ENCODE data around the gene ENG. TPM values are rescaled to one million over a fixed set of nuclear protein-coding genes. Genes with fewer than 3 reads are reported as not detected.

The ENG gene
- total and polyA plus RNA-seq, 2 experiments from 2014 or later, result 1.4 to 2.6 TPM

DNA sequence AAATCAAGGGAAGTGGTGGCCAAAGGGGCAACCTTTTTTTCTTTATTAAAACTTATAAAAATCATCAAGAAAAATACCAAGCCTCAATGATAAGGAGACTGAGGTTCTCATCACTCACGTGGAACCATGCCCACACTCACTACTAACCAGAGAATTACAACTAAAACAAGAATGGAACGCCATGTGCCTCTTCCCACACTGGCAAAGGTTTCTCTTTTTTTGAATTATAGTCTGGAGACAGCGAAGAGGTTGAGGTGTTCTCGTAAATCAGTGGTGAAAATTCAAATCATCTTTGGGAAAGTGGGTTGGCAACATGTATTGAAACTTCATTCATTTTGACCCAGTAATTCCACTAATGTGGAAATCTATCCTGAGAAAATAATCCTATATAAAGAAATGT is 32.4 kb downstream of the ENG start (continued):
- TF ChIP-seq, protein P1, sequence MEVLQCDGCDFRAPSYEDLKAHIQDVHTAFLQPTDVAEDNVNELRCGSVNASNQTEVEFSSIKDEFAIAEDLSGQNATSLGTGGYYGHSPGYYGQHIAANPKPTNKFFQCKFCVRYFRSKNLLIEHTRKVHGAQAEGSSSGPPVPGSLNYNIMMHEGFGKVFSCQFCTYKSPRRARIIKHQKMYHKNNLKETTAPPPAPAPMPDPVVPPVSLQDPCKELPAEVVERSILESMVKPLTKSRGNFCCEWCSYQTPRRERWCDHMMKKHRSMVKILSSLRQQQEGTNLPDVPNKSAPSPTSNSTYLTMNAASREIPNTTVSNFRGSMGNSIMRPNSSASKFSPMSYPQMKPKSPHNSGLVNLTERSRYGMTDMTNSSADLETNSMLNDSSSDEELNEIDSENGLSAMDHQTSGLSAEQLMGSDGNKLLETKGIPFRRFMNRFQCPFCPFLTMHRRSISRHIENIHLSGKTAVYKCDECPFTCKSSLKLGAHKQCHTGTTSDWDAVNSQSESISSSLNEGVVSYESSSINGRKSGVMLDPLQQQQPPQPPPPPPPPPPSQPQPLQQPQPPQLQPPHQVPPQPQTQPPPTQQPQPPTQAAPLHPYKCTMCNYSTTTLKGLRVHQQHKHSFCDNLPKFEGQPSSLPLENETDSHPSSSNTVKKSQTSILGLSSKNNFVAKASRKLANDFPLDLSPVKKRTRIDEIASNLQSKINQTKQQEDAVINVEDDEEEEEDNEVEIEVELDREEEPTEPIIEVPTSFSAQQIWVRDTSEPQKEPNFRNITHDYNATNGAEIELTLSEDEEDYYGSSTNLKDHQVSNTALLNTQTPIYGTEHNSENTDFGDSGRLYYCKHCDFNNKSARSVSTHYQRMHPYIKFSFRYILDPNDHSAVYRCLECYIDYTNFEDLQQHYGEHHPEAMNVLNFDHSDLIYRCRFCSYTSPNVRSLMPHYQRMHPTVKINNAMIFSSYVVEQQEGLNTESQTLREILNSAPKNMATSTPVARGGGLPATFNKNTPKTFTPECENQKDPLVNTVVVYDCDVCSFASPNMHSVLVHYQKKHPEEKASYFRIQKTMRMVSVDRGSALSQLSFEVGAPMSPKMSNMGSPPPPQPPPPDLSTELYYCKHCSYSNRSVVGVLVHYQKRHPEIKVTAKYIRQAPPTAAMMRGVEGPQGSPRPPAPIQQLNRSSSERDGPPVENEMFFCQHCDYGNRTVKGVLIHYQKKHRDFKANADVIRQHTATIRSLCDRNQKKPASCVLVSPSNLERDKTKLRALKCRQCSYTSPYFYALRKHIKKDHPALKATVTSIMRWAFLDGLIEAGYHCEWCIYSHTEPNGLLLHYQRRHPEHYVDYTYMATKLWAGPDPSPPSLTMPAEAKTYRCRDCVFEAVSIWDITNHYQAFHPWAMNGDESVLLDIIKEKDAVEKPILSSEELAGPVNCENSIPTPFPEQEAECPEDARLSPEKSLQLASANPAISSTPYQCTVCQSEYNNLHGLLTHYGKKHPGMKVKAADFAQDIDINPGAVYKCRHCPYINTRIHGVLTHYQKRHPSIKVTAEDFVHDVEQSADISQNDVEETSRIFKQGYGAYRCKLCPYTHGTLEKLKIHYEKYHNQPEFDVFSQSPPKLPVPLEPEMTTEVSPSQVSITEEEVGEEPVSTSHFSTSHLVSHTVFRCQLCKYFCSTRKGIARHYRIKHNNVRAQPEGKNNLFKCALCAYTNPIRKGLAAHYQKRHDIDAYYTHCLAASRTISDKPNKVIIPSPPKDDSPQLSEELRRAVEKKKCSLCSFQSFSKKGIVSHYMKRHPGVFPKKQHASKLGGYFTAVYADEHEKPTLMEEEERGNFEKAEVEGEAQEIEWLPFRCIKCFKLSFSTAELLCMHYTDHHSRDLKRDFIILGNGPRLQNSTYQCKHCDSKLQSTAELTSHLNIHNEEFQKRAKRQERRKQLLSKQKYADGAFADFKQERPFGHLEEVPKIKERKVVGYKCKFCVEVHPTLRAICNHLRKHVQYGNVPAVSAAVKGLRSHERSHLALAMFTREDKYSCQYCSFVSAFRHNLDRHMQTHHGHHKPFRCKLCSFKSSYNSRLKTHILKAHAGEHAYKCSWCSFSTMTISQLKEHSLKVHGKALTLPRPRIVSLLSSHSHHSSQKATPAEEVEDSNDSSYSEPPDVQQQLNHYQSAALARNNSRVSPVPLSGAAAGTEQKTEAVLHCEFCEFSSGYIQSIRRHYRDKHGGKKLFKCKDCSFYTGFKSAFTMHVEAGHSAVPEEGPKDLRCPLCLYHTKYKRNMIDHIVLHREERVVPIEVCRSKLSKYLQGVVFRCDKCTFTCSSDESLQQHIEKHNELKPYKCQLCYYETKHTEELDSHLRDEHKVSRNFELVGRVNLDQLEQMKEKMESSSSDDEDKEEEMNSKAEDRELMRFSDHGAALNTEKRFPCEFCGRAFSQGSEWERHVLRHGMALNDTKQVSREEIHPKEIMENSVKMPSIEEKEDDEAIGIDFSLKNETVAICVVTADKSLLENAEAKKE (CRISPR knock-in tag; IDR thresholded peaks at IDR 0.05), result no peak
- TF ChIP-seq JUNB (IDR thresholded peaks at IDR 0.05; ENCODE audit: unreplicated experiment) (no peak), EZH2 (IDR thresholded peaks at IDR 0.05; ENCODE audit: low read depth, unreplicated experiment) (no peak), CREB1 (CRISPR knock-in tag; IDR thresholded peaks at IDR 0.05; ENCODE audit: low read depth) (no peak), EZH2phosphoT487 (IDR thresholded peaks at IDR 0.05; ENCODE audit: unreplicated experiment) (no peak)

DNA sequence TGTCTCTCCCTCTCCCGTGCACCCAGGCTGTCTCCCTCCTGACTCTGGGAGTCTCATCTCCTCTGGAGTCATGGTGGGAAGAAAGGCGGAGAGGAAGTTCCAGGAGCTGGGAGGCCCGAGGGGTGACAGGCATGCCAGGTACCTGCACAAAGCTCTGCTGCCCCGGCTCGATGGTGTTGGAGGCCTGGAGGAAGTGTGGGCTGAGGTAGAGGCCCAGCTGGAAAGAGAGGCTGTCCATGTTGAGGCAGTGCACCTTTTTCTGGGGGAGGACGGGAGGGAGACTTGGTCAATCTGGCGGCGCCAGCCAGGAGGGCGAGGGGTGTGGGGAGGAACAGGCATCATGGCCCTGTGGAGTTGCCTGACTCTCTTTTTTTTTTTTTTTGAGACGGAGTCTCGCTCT is 35.9 kb downstream of the ENG start:
- Histone ChIP-seq H3K9me2 (ENCODE audit: insufficient read depth) (no peaks in the 10 kb centered on the region), H3K79me2 (replicated peaks; ENCODE audit: insufficient read depth) (no peaks in the 10 kb centered on the region), H3K4me2 (no peak overlapping the region), H3K4me3 (no peak overlapping the region), H3K27me3 (ENCODE audit: insufficient read depth) (no peaks in the 10 kb centered on the region), H3K36me3 (ENCODE audit: insufficient read depth) (no peaks in the 10 kb centered on the region), H3K4me1 (ENCODE audit: insufficient read depth) (no peaks in the 10 kb centered on the region), H2AFZ (no peak overlapping the region), H3K27ac (ENCODE audit: low read depth) (no peak overlapping the region), H4K20me1 (replicated peaks; ENCODE audit: insufficient read depth) (no peaks in the 10 kb centered on the region; the same call in 1 of the 2 replicates), H3F3A (replicated peaks; ENCODE audit: low read depth) (no peaks in the 10 kb centered on the region)
- DNase-seq (ENCODE audit: low spot score) (no peak), ATAC-seq (no peak)
- Mint-ChIP-seq H3K4me3 (no peak overlapping the region), H3K27ac (no peak overlapping the region), H3K27me3 (ENCODE audit: insufficient read depth, low read depth, poor library complexity) (peaks cover 19% of the 10 kb centered on the region), H3K4me1 (no peaks in the 10 kb centered on the region), H3K9me3 (no peaks in the 10 kb centered on the region), H3K36me3 (ENCODE audit: low read depth) (peaks cover 14% of the 10 kb centered on the region; the same call in 2 of the 3 replicates)
- TF ChIP-seq, protein P2, sequence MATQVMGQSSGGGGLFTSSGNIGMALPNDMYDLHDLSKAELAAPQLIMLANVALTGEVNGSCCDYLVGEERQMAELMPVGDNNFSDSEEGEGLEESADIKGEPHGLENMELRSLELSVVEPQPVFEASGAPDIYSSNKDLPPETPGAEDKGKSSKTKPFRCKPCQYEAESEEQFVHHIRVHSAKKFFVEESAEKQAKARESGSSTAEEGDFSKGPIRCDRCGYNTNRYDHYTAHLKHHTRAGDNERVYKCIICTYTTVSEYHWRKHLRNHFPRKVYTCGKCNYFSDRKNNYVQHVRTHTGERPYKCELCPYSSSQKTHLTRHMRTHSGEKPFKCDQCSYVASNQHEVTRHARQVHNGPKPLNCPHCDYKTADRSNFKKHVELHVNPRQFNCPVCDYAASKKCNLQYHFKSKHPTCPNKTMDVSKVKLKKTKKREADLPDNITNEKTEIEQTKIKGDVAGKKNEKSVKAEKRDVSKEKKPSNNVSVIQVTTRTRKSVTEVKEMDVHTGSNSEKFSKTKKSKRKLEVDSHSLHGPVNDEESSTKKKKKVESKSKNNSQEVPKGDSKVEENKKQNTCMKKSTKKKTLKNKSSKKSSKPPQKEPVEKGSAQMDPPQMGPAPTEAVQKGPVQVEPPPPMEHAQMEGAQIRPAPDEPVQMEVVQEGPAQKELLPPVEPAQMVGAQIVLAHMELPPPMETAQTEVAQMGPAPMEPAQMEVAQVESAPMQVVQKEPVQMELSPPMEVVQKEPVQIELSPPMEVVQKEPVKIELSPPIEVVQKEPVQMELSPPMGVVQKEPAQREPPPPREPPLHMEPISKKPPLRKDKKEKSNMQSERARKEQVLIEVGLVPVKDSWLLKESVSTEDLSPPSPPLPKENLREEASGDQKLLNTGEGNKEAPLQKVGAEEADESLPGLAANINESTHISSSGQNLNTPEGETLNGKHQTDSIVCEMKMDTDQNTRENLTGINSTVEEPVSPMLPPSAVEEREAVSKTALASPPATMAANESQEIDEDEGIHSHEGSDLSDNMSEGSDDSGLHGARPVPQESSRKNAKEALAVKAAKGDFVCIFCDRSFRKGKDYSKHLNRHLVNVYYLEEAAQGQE (IDR thresholded peaks at IDR 0.05; ENCODE audit: unreplicated experiment), result no peak
- no peak for TF ChIP-seq EZH2 (IDR thresholded peaks at IDR 0.05; ENCODE audit: low read depth, unreplicated experiment)
- TF ChIP-seq, protein P3, sequence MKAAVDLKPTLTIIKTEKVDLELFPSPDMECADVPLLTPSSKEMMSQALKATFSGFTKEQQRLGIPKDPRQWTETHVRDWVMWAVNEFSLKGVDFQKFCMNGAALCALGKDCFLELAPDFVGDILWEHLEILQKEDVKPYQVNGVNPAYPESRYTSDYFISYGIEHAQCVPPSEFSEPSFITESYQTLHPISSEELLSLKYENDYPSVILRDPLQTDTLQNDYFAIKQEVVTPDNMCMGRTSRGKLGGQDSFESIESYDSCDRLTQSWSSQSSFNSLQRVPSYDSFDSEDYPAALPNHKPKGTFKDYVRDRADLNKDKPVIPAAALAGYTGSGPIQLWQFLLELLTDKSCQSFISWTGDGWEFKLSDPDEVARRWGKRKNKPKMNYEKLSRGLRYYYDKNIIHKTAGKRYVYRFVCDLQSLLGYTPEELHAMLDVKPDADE (IDR thresholded peaks at IDR 0.05), result no peak
- TF ChIP-seq, protein P4, sequence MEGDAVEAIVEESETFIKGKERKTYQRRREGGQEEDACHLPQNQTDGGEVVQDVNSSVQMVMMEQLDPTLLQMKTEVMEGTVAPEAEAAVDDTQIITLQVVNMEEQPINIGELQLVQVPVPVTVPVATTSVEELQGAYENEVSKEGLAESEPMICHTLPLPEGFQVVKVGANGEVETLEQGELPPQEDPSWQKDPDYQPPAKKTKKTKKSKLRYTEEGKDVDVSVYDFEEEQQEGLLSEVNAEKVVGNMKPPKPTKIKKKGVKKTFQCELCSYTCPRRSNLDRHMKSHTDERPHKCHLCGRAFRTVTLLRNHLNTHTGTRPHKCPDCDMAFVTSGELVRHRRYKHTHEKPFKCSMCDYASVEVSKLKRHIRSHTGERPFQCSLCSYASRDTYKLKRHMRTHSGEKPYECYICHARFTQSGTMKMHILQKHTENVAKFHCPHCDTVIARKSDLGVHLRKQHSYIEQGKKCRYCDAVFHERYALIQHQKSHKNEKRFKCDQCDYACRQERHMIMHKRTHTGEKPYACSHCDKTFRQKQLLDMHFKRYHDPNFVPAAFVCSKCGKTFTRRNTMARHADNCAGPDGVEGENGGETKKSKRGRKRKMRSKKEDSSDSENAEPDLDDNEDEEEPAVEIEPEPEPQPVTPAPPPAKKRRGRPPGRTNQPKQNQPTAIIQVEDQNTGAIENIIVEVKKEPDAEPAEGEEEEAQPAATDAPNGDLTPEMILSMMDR (conservative IDR thresholded peaks at IDR 0.05; ENCODE audit: low read depth in 2 of 2), result no peak
- no peak for TF ChIP-seq NANOG (IDR thresholded peaks at IDR 0.05; ENCODE audit: borderline replicate concordance)
- TF ChIP-seq EZH2phosphoT487 (IDR thresholded peaks at IDR 0.05; ENCODE audit: unreplicated experiment), result no peak
- no peak for TF ChIP-seq JUNB (IDR thresholded peaks at IDR 0.05; ENCODE audit: unreplicated experiment)

Data from GM23338 (cell line).